GM12874 (cell line): ENCODE results near the gene ADAMTS9.

Experiments
- CTCF ChIP-seq: IDR thresholded peaks from 2 replicates; pipeline ENCODE4 v1.5.1; 2011; ENCODE audit warnings: low read depth, mild to moderate bottlenecking, control low read depth, low read length, moderate library complexity; ENCODE audit not compliant: insufficient read depth

Gene ADAMTS9

GRCh38 chr3:64574194-64574593, 113.6 kb downstream of the ADAMTS9 start:
- TF ChIP-seq CTCF = no peak

GRCh38 chr3:64571982-64572381, 115.8 kb downstream of the ADAMTS9 start:
- no peak for TF ChIP-seq CTCF

GRCh38 chr3:64568895-64569517, 118.8 kb downstream of the ADAMTS9 start:
- no peak for TF ChIP-seq CTCF

- no peak for TF ChIP-seq CTCF
These were observed 120.9 kb downstream of the ADAMTS9 start for GRCh38 chr3:64566859-64567258.

GRCh38 chr3:64563751-64564150, 124.0 kb downstream of the ADAMTS9 start:
- TF ChIP-seq CTCF = no peak

- TF ChIP-seq CTCF = no peak
These were observed 125.9 kb downstream of the ADAMTS9 start for GRCh38 chr3:64561868-64562267.

- TF ChIP-seq CTCF = no peak
These were observed 126.4 kb downstream of the ADAMTS9 start for GRCh38 chr3:64561325-64561843.

GRCh38 chr3:64560791-64561190, 127.0 kb downstream of the ADAMTS9 start:
- TF ChIP-seq CTCF = no peak
